Left hindlimb (tissue), 1 donor: ENCODE results near the gene ZBTB20.
"Not testable (repeated sequence)": the region's sequence is repeated elsewhere in the genome, so short reads cannot be mapped to it uniquely, and the experiment has no call there.

Source experiments
- DNase-seq: peaks from one replicate; pipeline ENCODE4 v3.0.0-alpha.2; 2018

Gene ZBTB20

DNA sequence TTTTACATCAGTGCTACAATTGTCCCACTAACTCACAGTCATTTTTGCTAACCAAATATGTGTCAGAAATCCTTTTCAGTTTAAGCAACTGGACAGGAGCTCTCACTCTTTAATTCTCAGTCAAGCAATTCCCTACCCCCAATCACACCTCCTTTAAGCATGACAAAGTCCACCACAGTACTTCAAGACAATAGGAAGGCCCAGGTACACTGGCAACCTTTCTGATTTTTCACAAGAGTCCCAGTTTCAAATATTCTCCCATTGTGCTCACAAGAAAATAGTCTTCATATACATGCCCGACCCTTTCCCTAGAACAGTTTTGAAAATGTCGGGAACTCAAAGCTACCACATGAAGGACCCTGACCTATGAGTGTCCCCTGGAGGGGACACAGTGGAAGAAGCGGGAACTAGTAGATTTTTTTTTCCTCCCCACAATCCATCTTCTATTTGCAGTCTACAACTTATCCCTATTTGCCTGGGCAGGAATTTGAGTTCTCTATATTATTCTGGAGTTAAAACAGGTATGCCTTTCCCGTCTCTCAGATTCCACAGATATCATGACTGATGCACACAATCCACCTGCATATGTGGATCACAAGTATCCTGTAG lies 439.7 kb downstream of the ZBTB20 start:
- no peak for DNase-seq

- no peak for DNase-seq
Observed at GRCh38 chr3:114706591-114707232, 440.4 kb downstream of the ZBTB20 start.

DNA sequence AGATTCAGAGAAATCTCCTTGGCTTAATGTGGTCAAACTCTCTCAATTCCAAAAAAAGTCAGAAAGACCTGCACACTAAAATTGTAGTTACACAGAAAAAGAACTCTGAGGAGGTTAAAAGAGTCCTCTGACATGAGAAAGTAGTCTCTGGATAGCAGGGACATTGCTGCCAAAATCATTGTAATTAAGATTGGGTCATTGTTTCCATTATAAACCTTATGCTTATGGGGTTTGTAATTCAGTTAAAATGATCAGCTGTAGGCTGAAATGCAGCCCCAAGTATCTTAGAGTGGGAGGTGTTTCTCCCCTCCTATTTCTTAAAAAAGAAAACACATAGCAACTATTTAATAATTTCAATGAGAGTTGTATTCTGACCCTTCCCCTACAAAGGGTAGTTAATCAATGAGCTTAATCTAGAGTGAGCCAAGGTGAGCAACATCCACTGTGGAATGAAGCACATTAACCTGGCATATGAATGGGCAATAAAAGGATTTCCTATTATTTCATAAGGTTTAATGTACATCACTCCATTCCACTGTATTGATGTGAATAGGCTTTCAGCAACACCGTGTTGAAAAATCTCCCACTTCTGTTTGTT lies 446.4 kb downstream of the ZBTB20 start:
- no peak for DNase-seq

- no peak for DNase-seq
Observed at GRCh38 chr3:114698146-114699105, 448.7 kb downstream of the ZBTB20 start.

DNA sequence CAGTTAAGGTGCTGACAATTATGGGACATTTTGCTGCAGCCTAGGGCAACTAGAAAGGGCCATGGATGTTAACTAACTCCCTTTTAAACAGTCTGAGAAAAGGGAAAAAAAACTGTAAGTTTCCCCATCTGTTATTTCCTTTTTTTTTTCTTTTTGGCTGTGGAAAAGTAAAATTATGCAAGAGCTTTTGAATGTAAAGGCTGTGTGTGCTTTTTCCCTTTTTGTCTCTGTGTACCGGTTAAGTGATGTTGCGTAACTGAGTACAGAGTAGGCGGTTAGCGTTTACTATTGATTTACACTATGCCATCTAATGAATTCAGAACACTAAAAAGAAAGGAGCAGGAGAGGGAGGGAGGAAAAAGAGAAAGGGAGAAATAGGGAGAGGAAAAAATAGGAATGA lies 449.7 kb downstream of the ZBTB20 start:
- no peak for DNase-seq

DNA sequence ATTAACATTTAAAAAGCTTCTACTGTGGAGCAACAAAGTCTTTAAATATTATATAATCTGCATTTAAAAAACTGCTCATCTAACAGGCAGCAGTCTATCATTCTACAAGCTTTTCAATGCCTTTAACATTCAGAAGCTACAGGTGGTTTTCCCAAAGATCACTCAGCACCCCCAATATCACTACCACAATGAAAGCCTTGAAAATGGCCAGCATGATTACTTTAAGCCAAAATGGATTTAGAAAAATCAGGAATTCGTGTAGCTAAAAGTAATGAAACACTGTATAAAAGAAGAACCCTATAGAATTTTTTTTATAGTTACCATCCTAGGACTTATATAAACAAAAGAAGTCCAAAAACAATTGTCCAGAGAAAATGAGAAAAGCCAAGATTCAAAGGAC lies 452.8 kb downstream of the ZBTB20 start:
- DNase-seq = no peak

- no peak for DNase-seq
Observed at GRCh38 chr3:114691871-114692270, 455.2 kb downstream of the ZBTB20 start.

DNA sequence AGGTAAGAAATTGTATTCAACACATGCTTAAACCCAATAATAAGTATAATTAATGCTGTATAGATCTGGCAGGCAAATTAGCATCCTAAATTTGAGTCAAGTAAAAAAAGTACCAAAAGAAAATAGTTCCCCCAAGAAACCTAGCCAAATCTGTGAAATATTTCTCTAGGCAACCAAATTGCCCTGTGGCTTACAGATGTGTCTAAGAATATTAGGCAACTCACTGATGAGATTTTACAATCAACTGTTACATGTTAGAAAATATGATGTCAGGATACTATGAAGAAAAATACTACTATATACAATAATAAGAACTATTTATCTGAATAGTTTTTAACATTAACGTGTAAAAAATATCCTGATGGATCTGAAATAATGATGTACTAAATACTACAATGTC lies 456.2 kb downstream of the ZBTB20 start:
- DNase-seq = no peak

DNA sequence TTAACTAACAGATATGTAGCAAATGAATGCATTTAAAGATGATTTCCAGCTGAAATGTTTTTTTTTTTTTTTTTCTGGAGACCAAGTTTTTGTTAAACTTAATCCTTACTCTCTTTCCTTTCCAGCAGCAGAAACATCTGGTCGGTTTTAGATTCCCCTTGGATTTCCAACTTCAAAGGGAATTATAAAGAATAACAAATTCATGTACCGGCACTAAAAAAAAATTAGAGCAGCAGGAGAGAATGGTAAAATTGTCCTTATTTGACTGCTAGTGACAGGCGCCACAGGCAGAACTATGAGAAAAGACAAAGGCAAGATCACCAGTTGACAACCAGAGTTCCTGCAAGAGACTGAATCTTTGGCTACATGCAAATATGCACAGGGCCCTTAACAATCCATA lies 459.9 kb downstream of the ZBTB20 start:
- no peak for DNase-seq

DNA sequence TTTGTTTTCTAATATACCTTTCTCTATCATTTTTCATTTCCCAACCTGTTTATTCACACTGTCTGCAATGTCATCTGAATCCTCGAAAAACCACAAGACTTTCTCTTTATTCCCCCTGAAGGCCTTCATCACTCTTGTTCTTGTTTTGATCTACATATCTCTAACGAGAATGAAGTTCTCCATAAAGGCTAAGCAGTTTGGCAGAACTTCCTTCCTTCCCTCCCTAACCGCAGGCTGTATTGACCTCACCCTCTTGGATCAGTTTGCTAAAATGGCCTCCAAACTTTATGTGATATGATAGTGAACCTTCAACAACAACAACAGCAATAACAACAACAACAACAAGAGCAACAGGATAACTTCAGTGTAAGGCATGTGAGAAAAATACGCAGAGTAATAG lies 460.5 kb downstream of the ZBTB20 start:
- DNase-seq = no peak

GRCh38 chr3:114685161-114685560 lies 461.9 kb downstream of the ZBTB20 start:
- no peak for DNase-seq

DNA sequence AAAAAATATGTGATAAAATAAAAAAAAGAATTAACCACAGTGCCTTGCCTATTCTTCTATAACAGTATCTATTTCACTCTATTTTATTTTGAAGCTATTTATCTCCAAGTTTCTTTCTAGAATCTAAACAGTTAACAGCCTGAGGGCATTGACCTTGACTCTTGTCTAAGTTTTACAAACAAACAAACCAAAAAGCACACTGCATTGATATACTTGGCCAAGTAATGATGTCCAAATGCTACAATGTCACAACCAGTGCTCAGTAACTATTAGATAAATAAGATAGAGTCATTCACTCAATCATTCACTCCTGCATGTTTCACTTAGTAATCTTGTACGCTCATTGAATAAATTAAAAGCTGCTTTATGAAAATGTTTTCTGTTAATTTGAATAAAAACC lies 466.8 kb downstream of the ZBTB20 start:
- DNase-seq = no peak

- not testable (repeated sequence) for DNase-seq
Observed at GRCh38 chr3:114679773-114680172, 467.3 kb downstream of the ZBTB20 start.

GRCh38 chr3:114675104-114675503 lies 472.0 kb downstream of the ZBTB20 start:
- no peak for DNase-seq

DNA sequence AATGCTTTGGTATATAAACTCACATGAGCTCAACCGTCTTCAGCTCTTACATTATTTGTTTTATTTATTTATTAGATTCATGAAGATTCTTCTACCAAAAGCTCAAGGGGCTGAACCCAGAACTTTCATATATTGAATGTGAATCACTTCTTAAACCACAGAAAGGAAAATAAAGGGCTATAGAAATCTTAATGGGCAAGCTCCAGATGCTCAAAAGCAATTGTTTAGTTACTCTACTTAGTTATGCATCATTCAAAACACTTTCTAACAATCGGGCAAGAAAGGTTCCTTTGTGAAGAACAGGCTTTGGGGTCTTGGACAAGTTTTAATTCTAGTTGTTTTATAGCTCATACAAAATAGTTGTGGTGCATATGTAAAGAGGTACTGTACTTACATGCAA lies 473.1 kb downstream of the ZBTB20 start:
- no peak for DNase-seq

DNA sequence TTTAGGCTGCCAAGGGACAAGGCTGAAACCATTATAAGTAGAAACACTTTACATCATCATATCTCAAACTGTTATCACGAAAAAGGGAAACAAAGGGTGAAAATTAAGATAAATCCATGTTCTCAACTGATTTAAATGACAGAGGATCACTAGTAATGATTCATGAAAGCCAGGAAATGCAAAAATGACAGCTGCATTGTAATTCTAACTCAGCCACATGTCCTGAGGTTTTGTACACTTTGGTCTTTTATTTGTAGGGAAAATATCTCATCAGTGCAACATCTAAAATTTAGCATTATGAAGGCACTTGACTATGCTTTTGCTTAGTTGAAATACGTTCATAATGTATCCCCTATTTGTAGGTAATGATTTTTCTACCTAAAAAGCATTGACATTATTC lies 473.6 kb downstream of the ZBTB20 start:
- DNase-seq = no peak

- DNase-seq = no peak
Observed at GRCh38 chr3:114672692-114673447, 474.2 kb downstream of the ZBTB20 start.

DNA sequence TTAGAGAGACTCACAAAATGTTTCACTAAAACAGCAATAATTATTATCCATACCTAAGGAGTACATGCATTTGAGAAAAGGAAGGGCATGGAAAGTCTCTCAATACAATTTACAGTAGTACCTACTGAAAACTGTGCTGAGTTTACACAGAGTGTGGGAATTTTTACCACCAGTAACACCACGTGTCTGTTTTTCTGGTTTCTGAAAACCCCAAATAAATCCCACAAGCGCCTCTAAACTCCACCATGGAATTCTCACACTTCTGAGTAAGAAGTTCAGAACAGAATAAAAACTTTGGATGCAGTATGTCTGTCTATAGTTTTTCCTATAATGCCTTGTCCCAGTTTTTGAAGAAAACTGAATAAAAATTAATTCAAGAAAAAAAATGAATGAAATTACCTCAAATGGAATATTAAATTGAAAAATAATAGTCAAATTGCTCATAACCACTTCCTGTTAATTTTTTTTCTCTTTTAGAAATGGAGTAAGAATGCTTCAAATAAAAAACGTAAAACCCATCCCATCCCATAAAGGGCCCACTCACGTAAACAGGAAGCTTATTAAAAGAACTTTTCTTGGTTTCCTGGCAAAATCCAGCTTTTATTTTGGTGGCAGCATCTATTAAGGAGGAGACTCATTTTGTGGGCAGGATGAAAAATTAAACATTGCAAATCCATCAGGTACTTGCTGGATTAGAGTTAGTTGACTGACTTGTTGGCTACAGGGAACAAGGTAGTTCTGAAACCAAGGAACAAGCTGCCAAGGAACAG lies 475.2 kb downstream of the ZBTB20 start:
- no peak for DNase-seq

GRCh38 chr3:114669614-114670013 lies 477.5 kb downstream of the ZBTB20 start:
- DNase-seq = no peak

DNA sequence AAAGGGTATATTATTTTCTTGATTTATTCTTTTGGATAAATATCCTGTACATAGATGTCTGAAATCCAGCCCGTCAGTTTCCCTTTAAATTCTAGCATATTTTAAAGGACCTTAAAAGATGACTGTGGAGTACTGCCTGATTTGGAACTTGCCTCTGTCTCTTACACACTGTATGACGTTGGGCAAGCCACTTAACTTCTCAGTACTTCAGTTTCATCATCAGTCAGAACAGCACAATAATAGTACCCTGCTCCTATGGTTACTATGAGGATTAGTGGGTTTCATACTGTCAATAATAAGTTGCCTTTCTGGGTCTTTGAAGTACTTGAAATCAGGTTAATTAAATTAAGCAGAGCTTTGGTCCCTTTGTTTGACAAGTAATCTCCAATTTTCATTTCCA lies 479.0 kb downstream of the ZBTB20 start:
- no peak for DNase-seq

DNA sequence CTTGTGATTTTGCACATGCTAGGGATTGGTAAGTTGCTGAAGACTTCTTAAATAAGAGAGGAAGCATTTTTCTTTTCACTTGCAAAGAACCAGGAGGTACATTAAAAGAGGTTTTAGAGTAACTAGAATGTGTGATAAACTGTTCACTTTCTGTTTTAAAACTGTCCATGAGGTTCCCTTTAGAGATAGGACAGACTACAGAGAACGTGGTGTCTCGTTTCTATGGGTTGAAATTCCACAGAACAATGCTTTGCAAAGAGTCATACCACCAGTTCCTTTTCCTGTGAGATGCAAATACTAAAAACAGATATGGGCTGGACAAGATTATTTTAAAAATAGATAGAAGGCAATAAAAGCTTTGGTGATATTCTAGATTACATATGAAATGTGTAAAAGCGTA lies 480.5 kb downstream of the ZBTB20 start:
- DNase-seq = no peak

- no peak for DNase-seq
Observed at GRCh38 chr3:114664006-114664405, 483.1 kb downstream of the ZBTB20 start.
